H7 (cell line): ENCODE results near the gene EVC2. TPM values are rescaled to one million over a fixed set of nuclear protein-coding genes. Genes with fewer than 3 reads are reported as not detected.

Source experiments
- DNase-seq: peaks from one replicate; pipeline ENCODE4 v3.0.0; 2012
- H3K27me3 ChIP-seq: 2 replicates; pipeline ENCODE4 v1.6.0; 2011; ENCODE audit warnings: mild to moderate bottlenecking, low read length; ENCODE audit not compliant: control insufficient read depth, insufficient read depth
- H3K36me3 ChIP-seq: replicated peaks from 2 replicates; pipeline ENCODE4 v1.5.1; 2011; ENCODE audit warnings: low read length; ENCODE audit not compliant: control insufficient read depth, insufficient read depth
- H3K4me3 ChIP-seq: 2 replicates; pipeline ENCODE4 v1.5.1; 2011; ENCODE audit warnings: low read depth, mild to moderate bottlenecking, control low read depth, low read length, moderate library complexity; ENCODE audit not compliant: insufficient read depth
- total RNA-seq: library from RNA; depleted of rRNA; stranded (reverse); fragments of >200 nt; shearing (Covaris generic); gene quantifications from 2 replicates; pipeline ENCODE4 v1.2.3, GENCODE V29; 2014

EVC2 gene
- total RNA-seq, 1 experiment from 2014 or later: 6.2 TPM

GRCh38 chr4:5545271-5545670 is 163.1 kb downstream of the EVC2 start:
- H3K4me3 ChIP-seq: no peak overlapping the region
- no peak for DNase-seq
- H3K27me3 ChIP-seq: no peaks in the 10 kb centered on the region
- no peaks in the 10 kb centered on the region; the same call in 1 of the 2 replicates for H3K36me3 ChIP-seq

- no peak for DNase-seq
- no peaks in the 10 kb centered on the region for H3K27me3 ChIP-seq
- H3K4me3 ChIP-seq: no peak overlapping the region
- no peaks in the 10 kb centered on the region; the same call in 1 of the 2 replicates for H3K36me3 ChIP-seq
Measured at GRCh38 chr4:5544762-5545161, 163.6 kb downstream of the EVC2 start.

- H3K27me3 ChIP-seq: no peaks in the 10 kb centered on the region
- no peak overlapping the region for H3K4me3 ChIP-seq
- no peaks in the 10 kb centered on the region for H3K36me3 ChIP-seq
- DNase-seq: no peak
Measured at GRCh38 chr4:5543681-5544080, 164.7 kb downstream of the EVC2 start.

GRCh38 chr4:5541169-5541568 is 167.2 kb downstream of the EVC2 start:
- no peaks in the 10 kb centered on the region for H3K36me3 ChIP-seq
- no peaks in the 10 kb centered on the region for H3K27me3 ChIP-seq
- DNase-seq: no peak
- H3K4me3 ChIP-seq: no peak overlapping the region

GRCh38 chr4:5539584-5539983 is 168.8 kb downstream of the EVC2 start:
- no peaks in the 10 kb centered on the region for H3K27me3 ChIP-seq
- no peak overlapping the region for H3K4me3 ChIP-seq
- DNase-seq: no peak
- H3K36me3 ChIP-seq: no peaks in the 10 kb centered on the region

GRCh38 chr4:5532100-5532499 is 176.3 kb downstream of the EVC2 start:
- DNase-seq: no peak
- Histone ChIP-seq H3K4me3 (no peak overlapping the region), H3K27me3 (no peaks in the 10 kb centered on the region), H3K36me3 (no peaks in the 10 kb centered on the region; the same call in 1 of the 2 replicates)

- Histone ChIP-seq H3K4me3 (no peak overlapping the region), H3K27me3 (no peaks in the 10 kb centered on the region), H3K36me3 (no peaks in the 10 kb centered on the region; the same call in 1 of the 2 replicates)
- no peak for DNase-seq
Measured at GRCh38 chr4:5528031-5528436, 180.3 kb downstream of the EVC2 start.

- no peak for DNase-seq
Measured at GRCh38 chr4:5527211-5527610, 181.1 kb downstream of the EVC2 start.

GRCh38 chr4:5526080-5526846 is 182.1 kb downstream of the EVC2 start:
- peak; percentile 28 for DNase-seq
- no peaks in the 10 kb centered on the region for H3K36me3 ChIP-seq
- H3K27me3 ChIP-seq: no peaks in the 10 kb centered on the region
- no peak overlapping the region for H3K4me3 ChIP-seq

More at GRCh38 chr4:5527211-5527610, 181.1 kb downstream of the EVC2 start:
- no peak overlapping the region for H3K4me3 ChIP-seq
- H3K27me3 ChIP-seq: no peaks in the 10 kb centered on the region
- no peaks in the 10 kb centered on the region; the same call in 1 of the 2 replicates for H3K36me3 ChIP-seq

GRCh38 chr4:5524446-5525299 is 183.7 kb downstream of the EVC2 start:
- Histone ChIP-seq H3K36me3 (no peaks in the 10 kb centered on the region), H3K4me3 (no peak overlapping the region), H3K27me3 (no peaks in the 10 kb centered on the region)
- no peak for DNase-seq

- no peak for DNase-seq
- no peaks in the 10 kb centered on the region for H3K36me3 ChIP-seq
- no peak overlapping the region for H3K4me3 ChIP-seq
- no peaks in the 10 kb centered on the region for H3K27me3 ChIP-seq
Measured at GRCh38 chr4:5517372-5517771, 191.0 kb downstream of the EVC2 start.

GRCh38 chr4:5515646-5516045 is 192.7 kb downstream of the EVC2 start:
- no peaks in the 10 kb centered on the region for H3K27me3 ChIP-seq
- no peak overlapping the region for H3K4me3 ChIP-seq
- DNase-seq: no peak
- H3K36me3 ChIP-seq: no peaks in the 10 kb centered on the region
